ENCODE results near the gene C6orf15.

DNA sequence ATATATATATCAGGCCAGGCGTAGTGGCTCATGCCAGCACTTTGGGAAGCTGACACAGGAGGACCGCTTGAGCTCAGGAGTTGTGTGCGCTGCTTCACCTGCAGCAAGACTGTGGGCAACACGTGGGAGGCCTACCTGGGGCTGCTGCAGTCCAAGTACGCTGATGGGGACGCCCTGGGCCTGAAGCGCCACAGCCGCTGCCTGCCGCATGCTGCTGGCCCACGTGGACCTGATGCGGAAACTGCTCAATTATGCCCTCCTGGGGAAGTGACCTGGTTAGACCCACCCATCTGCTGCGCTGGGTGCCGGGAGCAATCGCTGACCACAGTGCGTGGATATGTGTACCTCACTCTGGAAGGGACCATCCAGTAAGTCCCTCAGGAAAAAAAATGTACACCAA is 28.3 kb upstream of the C6orf15 start:
- TF ChIP-seq, protein P1, sequence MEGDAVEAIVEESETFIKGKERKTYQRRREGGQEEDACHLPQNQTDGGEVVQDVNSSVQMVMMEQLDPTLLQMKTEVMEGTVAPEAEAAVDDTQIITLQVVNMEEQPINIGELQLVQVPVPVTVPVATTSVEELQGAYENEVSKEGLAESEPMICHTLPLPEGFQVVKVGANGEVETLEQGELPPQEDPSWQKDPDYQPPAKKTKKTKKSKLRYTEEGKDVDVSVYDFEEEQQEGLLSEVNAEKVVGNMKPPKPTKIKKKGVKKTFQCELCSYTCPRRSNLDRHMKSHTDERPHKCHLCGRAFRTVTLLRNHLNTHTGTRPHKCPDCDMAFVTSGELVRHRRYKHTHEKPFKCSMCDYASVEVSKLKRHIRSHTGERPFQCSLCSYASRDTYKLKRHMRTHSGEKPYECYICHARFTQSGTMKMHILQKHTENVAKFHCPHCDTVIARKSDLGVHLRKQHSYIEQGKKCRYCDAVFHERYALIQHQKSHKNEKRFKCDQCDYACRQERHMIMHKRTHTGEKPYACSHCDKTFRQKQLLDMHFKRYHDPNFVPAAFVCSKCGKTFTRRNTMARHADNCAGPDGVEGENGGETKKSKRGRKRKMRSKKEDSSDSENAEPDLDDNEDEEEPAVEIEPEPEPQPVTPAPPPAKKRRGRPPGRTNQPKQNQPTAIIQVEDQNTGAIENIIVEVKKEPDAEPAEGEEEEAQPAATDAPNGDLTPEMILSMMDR (IDR thresholded peaks at IDR 0.05), result no peak
- TF ChIP-seq POLR2AphosphoS5 (IDR thresholded peaks at IDR 0.05), result no peak
- no peak for TF ChIP-seq POLR2A (IDR thresholded peaks at IDR 0.05)

All from prostate gland (tissue), 2 donors.